ENCODE data around the gene CD302.
A peak's percentile ranks its signal among the peaks of the same experiment; 100 is the strongest.
"Not testable (repeated sequence)": the region's sequence is repeated elsewhere in the genome, so short reads cannot be mapped to it uniquely, and the experiment has no call there.

CD302 gene

GRCh38 chr2:159797543-159798375, at the start of gene CD302:
CD302 (minus strand) TSS chr2:159798208; CDS start chr2:159798198, 10 bp downstream.
- DNase-seq (ENCODE audit: low spot score): peak; percentile 66

- no peak for DNase-seq (ENCODE audit: low spot score)
Observed at GRCh38 chr2:159846564-159846963, 48.6 kb upstream of the CD302 start.

GRCh38 chr2:159840616-159841015, 42.6 kb upstream of the CD302 start:
- DNase-seq (ENCODE audit: low spot score): no peak

GRCh38 chr2:159832858-159833257, 34.9 kb upstream of the CD302 start:
- DNase-seq (ENCODE audit: low spot score): no peak

- no peak for DNase-seq (ENCODE audit: low spot score)
Observed at GRCh38 chr2:159832026-159832425, 34.0 kb upstream of the CD302 start.

- no peak for DNase-seq (ENCODE audit: low spot score)
Observed at GRCh38 chr2:159829376-159829775, 31.4 kb upstream of the CD302 start.

- DNase-seq (ENCODE audit: low spot score): no peak
Observed at GRCh38 chr2:159828738-159829137, 30.7 kb upstream of the CD302 start.

GRCh38 chr2:159822478-159822833, 24.4 kb upstream of the CD302 start:
- DNase-seq (ENCODE audit: low spot score): not testable (repeated sequence)

- peak; percentile 20 for DNase-seq (ENCODE audit: low spot score)
Observed at GRCh38 chr2:159821775-159822477, 23.9 kb upstream of the CD302 start.

GRCh38 chr2:159818940-159819339, 20.9 kb upstream of the CD302 start:
- DNase-seq (ENCODE audit: low spot score): no peak

- no peak for DNase-seq (ENCODE audit: low spot score)
Observed at GRCh38 chr2:159817283-159817682, 19.3 kb upstream of the CD302 start.

GRCh38 chr2:159811232-159811631, 13.2 kb upstream of the CD302 start:
- DNase-seq (ENCODE audit: low spot score): no peak

GRCh38 chr2:159808032-159808425, 10.0 kb upstream of the CD302 start:
- DNase-seq (ENCODE audit: low spot score): no peak

GRCh38 chr2:159807183-159808031, 9.4 kb upstream of the CD302 start:
- DNase-seq (ENCODE audit: low spot score): peak; percentile 72

GRCh38 chr2:159804941-159805340, 6.9 kb upstream of the CD302 start:
- DNase-seq (ENCODE audit: low spot score): no peak

GRCh38 chr2:159803235-159803962, 5.4 kb upstream of the CD302 start:
- no peak for DNase-seq (ENCODE audit: low spot score)

- DNase-seq (ENCODE audit: low spot score): no peak
Observed at GRCh38 chr2:159802673-159803072, 4.7 kb upstream of the CD302 start.

GRCh38 chr2:159799833-159800232, 1.8 kb upstream of the CD302 start:
- DNase-seq (ENCODE audit: low spot score): no peak

- DNase-seq (ENCODE audit: low spot score): peak; percentile 36
Observed at GRCh38 chr2:159798376-159798725, 343 bp upstream of the CD302 start.

- no peak for DNase-seq (ENCODE audit: low spot score)
Observed at GRCh38 chr2:159797225-159797542, 824 bp downstream of the CD302 start.

- DNase-seq (ENCODE audit: low spot score): no peak
Observed at GRCh38 chr2:159795841-159796690, 1.9 kb downstream of the CD302 start.

All from HuH-7 (cell line).